Neutrophil (primary cell): Measurements from ENCODE around the gene HHATL.

ENCODE experiments used
- H3K27ac ChIP-seq: fragments of 200-600 bp; sonication (generic); 2 replicates; pipeline ENCODE4 v1.5.1; 2016; ENCODE audit warnings: mild to moderate bottlenecking, moderate library complexity
- H3K27me3 ChIP-seq: fragments of 200-600 bp; sonication (generic); 2 replicates; pipeline ENCODE4 v1.6.0; 2016; ENCODE audit warnings: mild to moderate bottlenecking
- H3K36me3 ChIP-seq: fragments of 200-600 bp; sonication (generic); 2 replicates; pipeline ENCODE4 v1.5.1; 2017
- H3K4me1 ChIP-seq, 2 experiments: fragments of 200-600 bp in 1 of 2; sonication (generic) in 1 of 2; 1 replicate in 1 of 2; 2 replicates in 1 of 2; pipeline versions ENCODE4 v1.5.1 to v1.6.1; 2013 to 2016; ENCODE audit warnings: low read depth in 1 of 2, low read length in 1 of 2, mild to moderate bottlenecking in 1 of 2, moderate library complexity in 1 of 2; ENCODE audit not compliant: control insufficient read depth in 1 of 2, insufficient read depth in 1 of 2
- H3K4me3 ChIP-seq, 2 experiments: fragments of 200-600 bp in 1 of 2; sonication (generic) in 1 of 2; 1 replicate in 1 of 2; 2 replicates in 1 of 2; pipeline ENCODE4 v1.5.1; 2013 to 2016; ENCODE audit warnings: low read depth in 1 of 2, low read length in 1 of 2, mild to moderate bottlenecking in 1 of 2, moderate library complexity in 1 of 2
- H3K9me3 ChIP-seq: fragments of 200-600 bp; sonication (generic); 2 replicates; pipeline ENCODE4 v1.5.1; 2016
- CTCF ChIP-seq: fragments of 200-600 bp; sonication (generic); IDR thresholded peaks from 2 replicates; pipeline ENCODE4 v1.5.1; 2016; ENCODE audit warnings: antibody characterized with exemption

The HHATL gene

GRCh38 chr3:42660131-42660715 is 42.4 kb downstream of the HHATL start:
- no peak for TF ChIP-seq CTCF
- H3K27me3 ChIP-seq: no peaks in the 10 kb centered on the region
- peaks cover 14 to 21% of the 10 kb centered on the region in 2 experiments for H3K4me1 ChIP-seq
- H3K36me3 ChIP-seq: peaks cover 3% of the 10 kb centered on the region
- H3K4me3 ChIP-seq: no peak overlapping the region
- peak overlapping the region; percentile 76 for H3K27ac ChIP-seq
- no peaks in the 10 kb centered on the region for H3K9me3 ChIP-seq

GRCh38 chr3:42659451-42660130 is 43.0 kb downstream of the HHATL start:
- H3K27ac ChIP-seq: peak overlapping the region; percentile 76
- peak overlapping the region in 1 of 2 experiments; percentile 18 for H3K4me3 ChIP-seq
- peaks cover 3% of the 10 kb centered on the region for H3K36me3 ChIP-seq
- H3K4me1 ChIP-seq: peaks cover 20 to 25% of the 10 kb centered on the region in 2 experiments
- no peak for TF ChIP-seq CTCF
- H3K27me3 ChIP-seq: no peaks in the 10 kb centered on the region
- no peaks in the 10 kb centered on the region for H3K9me3 ChIP-seq

GRCh38 chr3:42658771-42659390 is 43.7 kb downstream of the HHATL start:
- H3K4me3 ChIP-seq: peak overlapping the region in 1 of 2 experiments; percentile 18
- peaks cover 3% of the 10 kb centered on the region for H3K36me3 ChIP-seq
- peak overlapping the region; percentile 76 for H3K27ac ChIP-seq
- H3K4me1 ChIP-seq: peaks cover 22 to 27% of the 10 kb centered on the region in 2 experiments
- no peak for TF ChIP-seq CTCF
- H3K27me3 ChIP-seq: no peaks in the 10 kb centered on the region
- no peaks in the 10 kb centered on the region for H3K9me3 ChIP-seq

GRCh38 chr3:42658091-42658770 is 44.4 kb downstream of the HHATL start:
- H3K4me1 ChIP-seq: peaks cover 28 to 33% of the 10 kb centered on the region in 2 experiments
- peaks cover 3% of the 10 kb centered on the region for H3K36me3 ChIP-seq

More at GRCh38 chr3:42658091-42658770, 44.4 kb downstream of the HHATL start:
- no peak for TF ChIP-seq CTCF
- H3K9me3 ChIP-seq: no peaks in the 10 kb centered on the region
- no peaks in the 10 kb centered on the region for H3K27me3 ChIP-seq
- H3K27ac ChIP-seq: peak overlapping the region; percentile 76
- H3K4me3 ChIP-seq: no peak overlapping the region
